HG03439 (cell line): ENCODE data around the gene LEKR1.

Experiments
- ATAC-seq: cut with Tn5 transposase; IDR thresholded peaks from one replicate; pipeline ENCODE4 v1.9.1; 2021; ENCODE audit warnings: mild to moderate bottlenecking, moderate library complexity; ENCODE audit not compliant: unreplicated experiment

LEKR1 gene

DNA sequence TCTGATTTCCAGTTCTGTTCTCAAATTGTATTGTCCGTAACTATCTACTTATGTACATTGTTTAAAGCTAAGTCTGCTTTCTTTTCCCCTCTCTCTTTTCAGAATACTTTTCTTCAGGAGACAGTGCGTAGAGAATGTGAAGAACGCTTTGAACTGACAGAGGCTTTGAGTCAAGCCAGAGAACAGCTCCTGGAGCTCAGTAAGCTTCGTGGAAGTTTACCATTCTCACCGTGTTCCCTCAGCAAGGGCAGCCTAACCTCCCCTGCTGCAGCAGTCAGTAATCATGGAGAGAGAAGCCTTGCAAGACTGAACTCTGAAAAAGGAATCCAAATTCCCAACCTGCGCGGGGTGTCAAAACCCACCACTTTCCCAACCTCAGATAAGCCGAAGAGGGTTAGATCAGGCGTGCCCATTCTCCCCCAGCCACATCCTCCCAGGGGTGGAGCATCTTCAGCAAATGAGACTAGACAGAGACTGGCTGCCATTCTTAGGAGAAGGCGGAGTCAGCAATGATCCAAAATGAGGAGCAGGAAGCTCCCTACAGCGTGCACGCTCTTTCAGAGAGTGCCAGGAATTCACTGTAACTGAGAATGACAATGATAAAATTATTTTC lies 219.2 kb downstream of the LEKR1 start:
- no peak for ATAC-seq

DNA sequence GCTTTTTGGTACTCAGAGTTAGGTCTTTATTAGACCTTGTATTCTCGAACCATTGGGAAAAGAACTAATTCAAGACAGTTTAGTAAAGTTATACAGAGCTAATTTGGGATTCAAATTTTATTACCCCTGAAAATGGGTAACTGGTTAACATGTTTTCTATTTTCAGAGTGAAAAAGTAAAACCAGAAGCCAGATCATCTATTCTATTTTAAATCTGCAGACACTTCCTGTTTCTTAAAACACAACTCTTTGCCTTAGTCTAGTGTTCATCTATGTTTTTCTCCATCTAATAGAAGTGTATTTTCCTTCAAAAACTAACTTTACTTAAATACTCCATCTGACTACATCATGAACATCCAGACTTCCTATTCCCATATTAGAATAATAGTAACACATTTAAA lies 220.4 kb downstream of the LEKR1 start:
- ATAC-seq = no peak

DNA sequence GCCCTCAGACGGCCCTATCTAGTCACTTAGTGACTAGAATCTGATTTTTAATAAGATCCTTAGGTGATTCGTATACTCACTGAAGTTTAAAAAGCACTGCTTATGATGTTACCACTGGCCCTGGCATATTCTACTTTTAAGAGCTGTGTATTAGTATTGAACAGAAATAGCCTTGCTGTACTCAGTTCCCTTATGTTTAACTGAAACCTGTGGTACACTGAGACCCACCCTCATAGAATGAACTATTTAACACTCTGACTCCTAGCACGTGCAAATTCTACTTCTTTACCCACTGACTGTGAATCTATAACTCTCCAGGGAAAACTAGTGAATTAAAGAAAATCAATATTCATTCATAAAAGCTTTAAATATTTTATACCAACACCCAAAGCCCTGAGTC lies 224.9 kb downstream of the LEKR1 start:
- ATAC-seq = no peak

DNA sequence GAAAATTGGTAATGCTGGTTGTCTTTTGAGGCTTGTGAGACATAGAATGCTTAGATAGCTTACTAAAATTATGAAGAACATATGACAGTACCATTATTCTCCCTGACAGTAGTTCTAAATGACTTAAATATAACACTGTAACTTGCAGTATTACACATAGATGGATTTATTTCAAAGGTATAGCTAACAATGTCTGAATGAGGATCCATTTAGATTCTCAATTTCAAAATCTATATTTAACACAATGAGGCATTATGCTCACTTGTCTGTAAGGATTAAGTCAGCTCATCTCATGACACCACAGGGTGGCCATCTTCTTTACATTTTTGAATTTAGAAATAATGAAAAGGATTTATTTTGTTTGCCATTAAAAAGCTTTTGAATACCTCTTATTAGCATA lies 225.4 kb downstream of the LEKR1 start:
- ATAC-seq = no peak

DNA sequence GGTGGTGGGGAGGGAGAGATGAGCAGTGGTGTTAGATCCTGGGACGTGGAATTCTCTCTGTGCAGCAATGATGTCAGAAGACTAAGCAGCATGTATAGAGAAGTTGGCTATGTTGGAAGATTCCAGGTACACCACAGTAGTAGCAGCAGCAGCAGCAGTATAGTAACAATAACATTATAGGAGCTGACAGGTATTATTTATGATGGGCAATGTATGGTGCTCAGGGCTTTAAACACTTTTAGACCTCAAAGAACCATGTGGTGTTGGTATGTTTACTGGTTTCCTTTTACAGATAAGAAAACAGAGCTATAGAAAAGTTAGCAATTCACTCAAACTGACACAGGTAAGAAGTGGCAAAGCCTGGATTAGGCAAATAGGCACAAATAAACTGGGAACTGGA lies 229.9 kb downstream of the LEKR1 start:
- ATAC-seq = no peak

DNA sequence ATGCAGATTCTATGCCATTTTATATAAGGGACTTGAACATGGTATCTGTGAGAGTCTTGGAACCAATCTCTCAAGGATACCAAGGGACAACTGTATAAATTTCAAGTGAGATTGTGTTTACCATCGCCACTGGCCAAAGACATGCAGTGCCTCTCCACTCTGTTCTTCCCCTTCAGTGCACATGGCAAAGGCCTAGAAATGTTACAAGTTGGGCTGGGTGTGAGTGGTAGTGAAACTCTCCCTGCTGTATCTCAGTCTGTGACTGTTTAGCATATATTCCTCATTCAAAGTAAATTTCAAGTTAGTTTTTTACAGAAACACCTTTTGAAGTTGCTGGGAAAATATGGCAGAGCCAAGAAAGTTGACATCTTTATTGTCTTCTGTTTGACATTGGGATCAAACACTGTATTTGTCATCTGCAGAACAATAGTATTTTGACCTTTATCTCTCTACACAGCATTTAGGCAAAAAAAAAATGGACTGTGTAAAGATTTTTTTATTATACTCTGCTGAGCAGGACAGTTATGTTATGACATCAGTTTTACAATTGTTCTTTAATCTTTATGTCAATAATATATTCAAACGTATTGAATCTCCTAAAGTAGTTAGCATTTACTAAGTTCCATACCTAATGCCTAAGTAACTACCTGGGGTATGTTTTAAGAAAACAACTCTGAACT lies 232.4 kb downstream of the LEKR1 start:
- ATAC-seq = no peak

DNA sequence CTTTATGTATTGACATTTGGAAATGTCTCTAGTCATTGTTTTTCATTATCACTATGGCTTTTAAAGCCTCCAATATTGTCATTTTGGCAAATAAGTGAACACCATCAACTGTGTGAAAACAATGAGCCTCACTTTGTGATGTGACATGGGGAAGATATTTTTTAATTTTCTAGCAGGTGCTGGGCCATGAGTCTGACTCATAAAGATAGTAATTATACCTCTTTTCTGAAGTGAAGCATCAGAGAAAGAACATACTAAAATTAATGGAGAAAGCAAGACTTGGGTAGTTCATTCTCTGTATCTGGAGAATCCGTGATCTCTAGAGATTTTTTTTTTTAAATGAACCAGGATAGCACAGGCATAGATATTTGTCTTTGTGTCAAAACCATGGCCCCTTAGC lies 233.0 kb downstream of the LEKR1 start:
- ATAC-seq = no peak

DNA sequence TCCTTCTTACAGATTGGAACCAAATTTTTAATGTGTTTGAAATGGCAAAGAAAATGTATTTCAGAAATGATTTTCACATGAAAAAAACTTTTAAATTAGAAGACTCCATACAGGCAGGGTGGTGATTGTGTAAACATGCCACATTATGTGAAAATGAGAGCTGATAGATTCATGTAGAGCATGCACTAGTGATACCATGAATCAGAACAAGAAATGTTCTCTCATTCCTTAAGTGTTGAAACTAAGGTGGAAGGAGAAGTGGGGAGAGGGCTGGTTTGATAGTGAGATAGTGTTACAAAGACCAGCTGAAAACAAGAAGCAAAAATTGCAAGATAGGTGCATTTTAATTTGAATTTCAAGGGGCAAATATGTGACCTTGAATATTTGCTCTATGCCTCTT lies 233.5 kb downstream of the LEKR1 start:
- peak; percentile 66 for ATAC-seq

DNA sequence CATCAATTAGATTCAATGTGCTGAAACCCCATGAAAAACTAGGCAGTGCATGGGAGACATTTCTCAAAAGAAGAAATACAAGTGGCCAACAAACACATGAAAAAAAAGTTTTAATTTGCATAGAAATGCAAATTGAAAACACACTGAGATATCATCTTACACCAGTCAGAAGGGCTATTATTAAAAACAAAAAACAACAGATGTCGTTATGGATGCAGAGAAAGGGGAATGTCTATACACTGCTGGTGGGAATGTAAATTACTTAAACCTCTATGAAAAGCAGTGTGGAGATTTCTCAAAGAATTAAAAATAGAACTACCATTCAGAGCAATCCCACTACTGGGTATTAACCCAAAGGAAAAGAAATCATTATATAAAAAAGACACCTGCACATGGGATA lies 235.1 kb downstream of the LEKR1 start:
- no peak for ATAC-seq

DNA sequence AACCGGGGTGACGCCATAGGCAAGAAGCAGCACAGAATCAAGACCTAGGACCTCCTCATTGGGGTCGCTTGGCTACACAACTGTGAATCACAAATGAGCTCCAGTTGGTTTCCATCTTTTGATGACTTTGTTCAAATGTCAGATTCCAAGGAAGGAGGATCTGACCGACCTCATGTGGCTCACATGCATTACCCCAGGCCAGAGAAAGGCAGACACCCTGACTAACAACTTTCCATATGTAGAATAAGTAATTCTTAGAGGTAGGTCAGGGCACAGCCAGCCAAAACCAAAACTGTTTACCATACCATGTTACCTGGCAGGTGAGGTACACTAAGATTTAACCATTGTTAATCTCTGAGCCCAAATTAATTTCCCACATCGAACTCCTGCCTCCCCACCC lies 237.3 kb downstream of the LEKR1 start:
- no peak for ATAC-seq

DNA sequence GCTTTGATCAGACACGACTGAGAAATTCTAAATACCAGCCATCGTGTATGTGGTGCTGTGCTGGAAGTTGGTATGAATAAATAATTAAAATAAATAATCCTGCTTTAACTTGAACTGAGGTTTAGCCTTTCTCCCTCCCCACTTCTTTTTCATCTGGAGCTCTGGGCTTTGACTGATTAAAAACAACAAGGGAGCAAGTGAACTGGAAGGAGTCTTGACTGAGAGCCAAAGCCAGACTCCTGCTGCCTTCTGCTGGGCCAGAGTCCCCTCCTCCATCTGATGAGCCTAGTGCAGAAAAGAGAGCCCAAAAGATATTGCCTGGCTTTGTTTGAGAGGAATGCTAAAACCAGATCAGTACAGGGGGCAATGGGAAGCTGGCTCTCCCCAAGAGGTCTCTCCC lies 237.8 kb downstream of the LEKR1 start:
- ATAC-seq = no peak

DNA sequence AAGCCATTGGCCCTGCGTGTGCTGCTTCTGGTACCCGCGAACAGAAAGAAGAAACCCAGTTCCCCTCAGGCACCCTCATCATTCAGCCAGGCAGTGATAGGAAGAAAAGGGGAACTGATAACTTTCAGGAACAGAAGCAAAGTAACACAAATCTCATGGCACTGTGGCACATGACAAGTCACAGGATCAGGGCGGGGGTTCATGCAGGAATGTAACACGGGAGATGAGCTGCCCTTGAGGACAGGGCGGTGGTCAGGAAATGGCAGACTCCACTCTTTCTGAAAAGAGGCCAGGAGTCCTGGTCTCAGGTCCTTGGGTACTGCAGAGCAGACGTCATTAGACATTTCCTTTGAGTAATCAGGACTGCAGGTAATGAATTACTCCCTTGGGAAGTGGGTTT lies 238.2 kb downstream of the LEKR1 start:
- peak; percentile 70 for ATAC-seq

DNA sequence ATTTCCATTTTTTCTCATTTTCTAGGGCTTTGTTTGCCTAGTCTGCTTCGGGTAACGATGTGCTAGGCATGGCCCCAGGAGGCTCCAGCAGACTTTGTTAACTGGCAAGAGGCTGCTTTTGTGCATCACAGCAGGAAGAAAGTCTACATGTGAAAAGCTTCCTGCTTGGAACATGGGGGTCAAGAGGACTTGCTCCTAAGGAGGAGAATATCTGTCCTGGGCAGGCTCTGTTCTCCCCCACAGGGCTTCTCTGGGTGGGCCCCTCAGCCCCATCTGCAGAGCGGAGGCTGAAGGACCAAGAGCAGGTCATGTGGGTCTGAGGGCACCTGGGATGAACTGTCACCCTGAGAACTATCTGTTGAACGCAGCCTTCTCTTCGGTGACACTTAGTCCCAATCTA lies 239.0 kb downstream of the LEKR1 start:
- no peak for ATAC-seq

DNA sequence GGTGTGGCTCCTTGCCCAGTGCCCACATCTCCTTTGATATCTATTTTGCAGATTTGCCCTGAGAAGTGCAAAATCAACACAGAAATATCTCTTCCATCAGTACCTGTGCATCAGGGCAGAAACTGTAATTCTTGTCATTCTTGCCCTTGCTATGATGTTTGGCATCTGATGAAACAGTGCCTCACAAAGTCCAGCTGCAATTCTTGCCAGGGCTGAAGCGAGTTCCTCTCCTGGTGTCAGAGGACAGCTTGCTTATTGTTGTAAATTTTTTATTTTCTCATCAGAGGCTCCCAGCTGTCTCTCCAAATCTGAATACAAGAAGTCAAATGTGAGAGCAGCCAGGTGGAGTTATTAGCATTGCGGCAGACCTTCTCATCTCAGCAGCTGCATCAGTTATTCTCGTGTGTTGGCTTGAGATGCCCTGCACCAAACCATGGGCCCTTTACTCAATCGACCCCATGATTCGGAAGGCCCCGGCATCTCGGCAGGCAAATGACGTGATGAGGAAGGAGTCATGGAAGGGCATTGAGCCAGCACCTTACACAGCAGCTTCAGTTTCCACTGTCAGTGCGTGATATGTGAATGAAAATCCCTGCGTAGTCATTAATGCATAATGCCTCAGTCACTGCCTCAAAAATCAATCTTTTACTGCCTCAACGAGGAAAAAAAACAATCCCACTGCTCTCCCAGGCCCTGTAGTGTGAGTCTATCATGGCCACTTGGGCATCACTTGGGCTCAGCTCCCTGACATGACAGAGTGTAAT lies 240.4 kb downstream of the LEKR1 start:
- no peak for ATAC-seq

DNA sequence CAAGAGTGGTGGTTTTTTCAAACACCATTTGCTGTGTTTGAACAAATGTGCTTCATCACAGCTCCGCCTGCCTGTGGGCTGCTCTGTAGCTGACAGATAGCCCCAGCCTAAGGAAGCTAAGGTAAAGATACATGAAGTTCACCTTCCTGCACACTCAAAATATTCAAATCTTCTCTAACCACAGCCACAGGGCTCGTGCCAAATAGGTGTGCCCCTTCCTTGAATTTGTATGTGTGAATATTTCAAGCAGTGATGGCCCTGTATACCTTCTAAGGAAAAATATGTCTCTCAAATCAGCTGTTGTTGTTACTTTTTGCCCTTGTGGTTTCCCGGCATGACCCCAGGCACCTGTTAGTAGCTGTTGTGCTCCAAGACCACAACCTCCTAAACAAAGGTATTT lies 241.0 kb downstream of the LEKR1 start:
- no peak for ATAC-seq

DNA sequence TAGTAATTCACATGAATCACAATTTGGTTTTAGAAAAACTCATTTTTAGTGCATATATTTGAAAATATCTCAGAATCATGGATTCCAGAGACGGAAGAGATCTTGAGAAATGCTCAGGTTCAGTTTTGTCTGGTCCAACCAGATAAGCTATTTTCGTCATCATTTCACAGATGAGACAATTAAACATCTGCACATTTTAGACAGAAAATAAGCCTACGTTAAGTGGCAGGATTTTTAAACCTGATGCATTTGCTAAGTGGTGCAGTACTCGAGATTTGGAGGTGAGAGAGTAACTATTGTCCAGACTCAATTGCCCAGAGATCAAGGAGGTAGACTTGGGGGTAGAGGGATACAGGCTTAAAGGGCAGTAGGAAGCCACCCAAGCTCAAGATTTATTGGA lies 243.3 kb downstream of the LEKR1 start:
- no peak for ATAC-seq

DNA sequence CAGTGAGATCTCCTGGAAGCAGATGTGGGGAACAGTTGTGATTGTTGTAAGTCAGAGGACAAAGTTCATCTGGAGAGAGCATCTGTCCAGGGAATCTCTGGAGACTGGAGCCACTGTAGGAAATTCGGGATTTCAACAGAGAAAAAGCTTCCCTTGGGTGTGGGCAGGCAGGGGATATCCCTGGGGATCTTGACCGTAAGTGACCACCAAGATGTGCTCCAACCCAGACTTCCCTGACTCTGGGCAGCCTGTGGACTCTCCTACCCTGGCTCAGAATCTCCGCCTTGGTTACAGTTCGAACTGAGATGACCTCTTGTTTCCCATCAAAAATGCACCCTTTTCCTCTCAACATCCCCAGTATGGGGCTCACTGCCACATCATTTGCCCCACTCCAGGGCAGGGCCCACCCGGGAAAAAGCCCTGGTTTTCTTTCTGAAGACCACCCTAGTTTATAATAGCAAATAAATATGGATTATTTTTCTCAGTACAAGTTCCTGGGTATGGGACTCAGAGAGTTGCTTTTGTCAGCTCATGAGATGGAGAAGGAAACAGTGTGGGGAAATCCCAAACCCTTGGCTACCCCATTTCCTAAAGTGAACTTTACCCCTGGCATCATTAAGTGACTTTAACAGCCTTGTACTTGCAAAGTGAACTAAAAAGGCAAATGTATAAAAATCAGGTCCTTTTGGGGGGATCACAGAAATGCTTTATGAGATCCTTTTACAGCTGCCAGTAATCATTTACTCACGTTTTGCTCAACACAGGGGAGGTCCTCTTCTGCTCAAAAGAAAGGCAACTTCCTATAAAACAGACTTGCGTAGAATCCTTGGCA lies 243.9 kb downstream of the LEKR1 start:
- ATAC-seq = no peak

DNA sequence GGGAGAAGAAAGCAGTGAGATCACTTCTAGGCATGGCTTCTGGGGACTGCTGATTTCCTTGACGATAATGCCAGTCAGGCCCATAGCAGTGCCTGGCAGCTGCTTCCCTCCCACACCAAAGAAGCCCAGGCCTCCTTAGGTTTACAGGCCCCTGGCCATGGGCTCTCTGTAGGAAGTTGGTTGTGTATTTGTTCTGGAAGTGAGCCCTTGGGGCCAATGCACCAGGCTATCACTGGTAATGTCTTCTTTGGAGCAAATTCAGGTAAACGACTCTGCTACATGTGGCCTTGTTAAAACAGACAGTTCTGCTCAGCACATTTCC lies 244.5 kb downstream of the LEKR1 start:
- no peak for ATAC-seq

DNA sequence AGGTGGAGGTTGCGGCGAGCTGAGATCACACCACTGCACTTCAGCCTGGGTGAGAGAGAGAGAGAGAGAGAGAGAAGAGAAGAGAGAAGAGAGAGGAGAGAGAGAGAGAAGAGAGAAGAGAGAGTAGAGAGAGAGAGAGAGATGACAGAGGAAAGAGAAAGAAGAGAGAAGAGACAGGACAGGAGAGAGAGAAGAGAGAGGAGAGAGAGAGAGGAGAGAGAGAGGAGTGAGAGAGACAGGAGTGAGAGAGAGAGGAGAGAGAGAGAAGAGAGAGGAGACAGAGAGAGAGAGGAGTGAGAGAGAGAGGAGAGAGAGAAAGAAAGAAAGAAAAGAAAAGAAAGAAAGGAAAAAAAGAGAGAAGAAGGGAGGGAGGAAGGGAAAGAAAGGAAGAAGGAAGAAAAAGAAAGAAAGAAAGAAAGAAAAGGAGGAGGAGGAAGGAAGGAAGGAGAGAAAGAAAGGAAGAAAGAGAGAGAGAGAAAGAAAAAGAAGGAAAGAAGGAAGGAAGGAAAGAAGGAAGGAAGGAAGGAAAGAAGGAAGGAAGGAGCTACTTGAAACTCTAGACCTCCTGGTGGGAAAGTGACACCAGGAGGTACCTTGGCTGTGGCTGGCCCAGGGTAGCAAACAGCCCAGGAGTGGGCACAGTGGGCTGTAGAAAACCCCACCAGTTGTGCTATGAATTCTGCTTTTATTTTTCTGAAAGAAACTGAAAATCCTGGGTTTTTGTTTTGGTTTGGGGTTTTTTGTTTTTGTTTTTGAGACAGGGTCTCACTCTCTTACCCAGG lies 245.8 kb downstream of the LEKR1 start:
- ATAC-seq = no peak

DNA sequence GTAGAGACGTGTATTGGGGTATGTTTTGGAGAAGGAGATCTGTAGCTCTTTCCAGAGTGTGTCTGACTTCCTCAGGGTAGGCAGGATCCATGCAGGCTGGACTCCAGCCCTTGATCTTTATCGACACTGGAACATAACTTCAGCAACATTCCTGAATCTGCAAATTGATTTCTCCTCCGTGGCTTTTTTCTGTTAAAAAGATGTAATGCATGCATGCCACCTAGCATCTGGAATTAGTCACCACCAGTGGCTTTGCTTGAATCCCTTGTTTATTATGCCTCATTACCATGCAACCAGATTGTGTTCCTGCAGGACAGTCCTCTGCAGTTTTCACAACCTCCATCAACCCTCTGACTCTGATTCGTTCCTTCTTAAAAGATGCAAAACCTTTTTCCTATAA lies 247.7 kb downstream of the LEKR1 start:
- no peak for ATAC-seq

DNA sequence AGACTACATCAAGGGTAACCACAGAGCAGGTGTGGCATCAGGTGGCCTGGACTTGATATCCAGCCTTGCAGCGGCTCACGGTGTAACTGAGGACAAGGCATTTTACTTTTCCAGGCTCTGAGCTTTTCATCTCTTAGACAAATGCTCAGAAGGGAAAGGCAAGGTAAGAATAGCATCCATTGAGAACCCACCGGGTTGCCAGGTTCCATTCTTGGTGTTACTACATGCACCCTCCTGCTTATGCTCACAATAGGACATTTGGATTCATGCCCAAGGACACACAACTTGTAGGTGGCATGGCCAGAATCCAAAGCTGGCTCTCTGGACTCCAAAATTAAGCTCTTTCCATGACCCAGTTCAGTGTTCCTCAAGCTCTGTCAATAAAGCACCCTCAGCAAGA lies 248.3 kb downstream of the LEKR1 start:
- ATAC-seq = no peak
